Fibroblast of pulmonary artery (primary cell): Measurements from ENCODE around the gene BBX.

Source experiments
- DNase-seq: peaks from one replicate; pipeline ENCODE4 v3.0.0-alpha.2; 2010; ENCODE audit warnings: low read depth
- H3K4me3 ChIP-seq: replicated peaks from 2 replicates; pipeline ENCODE4 v1.5.1; 2011; ENCODE audit warnings: low read depth, mild to moderate bottlenecking, control low read depth, low read length, moderate library complexity
- CTCF ChIP-seq: IDR thresholded peaks from 2 replicates; pipeline ENCODE4 v1.5.1; 2011; ENCODE audit warnings: mild to moderate bottlenecking, control low read depth, low read length, inconsistent platforms; ENCODE audit errors: missing control alignments

The BBX gene

GRCh38 chr3:107668416-107668815, 145.7 kb downstream of the BBX start:
- no peak overlapping the region for H3K4me3 ChIP-seq
- DNase-seq = no peak
- no peak for TF ChIP-seq CTCF

GRCh38 chr3:107668963-107669362, 146.2 kb downstream of the BBX start:
- no peak for TF ChIP-seq CTCF
- H3K4me3 ChIP-seq = no peak overlapping the region
- DNase-seq = no peak

GRCh38 chr3:107669669-107670068, 146.9 kb downstream of the BBX start:
- TF ChIP-seq CTCF = no peak
- H3K4me3 ChIP-seq = no peak overlapping the region
- no peak for DNase-seq

GRCh38 chr3:107670986-107671385, 148.2 kb downstream of the BBX start:
- DNase-seq = no peak
- no peak for TF ChIP-seq CTCF
- H3K4me3 ChIP-seq = no peak overlapping the region

- DNase-seq = peak; percentile 33
- TF ChIP-seq CTCF = no peak
- H3K4me3 ChIP-seq = no peak overlapping the region
Measured at GRCh38 chr3:107674371-107674770, 151.6 kb downstream of the BBX start.

- no peak for TF ChIP-seq CTCF
Measured at GRCh38 chr3:107675233-107675900, 152.6 kb downstream of the BBX start.

More at GRCh38 chr3:107675233-107675900, 152.6 kb downstream of the BBX start:
- no peak overlapping the region for H3K4me3 ChIP-seq
- no peak for DNase-seq
